Gastroesophageal sphincter (tissue), 3 donors: ENCODE measurements around the gene ALK.

ENCODE experiments used
- EP300 ChIP-seq: sonication (generic); formaldehyde crosslinking; IDR thresholded peaks from one replicate; pipeline ENCODE4 v1.6.1; 2017; ENCODE audit warnings: antibody characterized with exemption, mild to moderate bottlenecking
- POLR2AphosphoS5 ChIP-seq: sonication (generic); formaldehyde crosslinking; IDR thresholded peaks from one replicate; pipeline ENCODE4 v1.6.1; 2017; ENCODE audit warnings: antibody characterized with exemption
- TF ChIP-seq, protein P1 (sequence below), 4 experiments: fragments of 200-600 bp in 2 of 4; fragments of 450-650 bp in 2 of 4; sonication (generic) in 1 of 4; IDR thresholded peaks; one replicate each; pipeline ENCODE4 v1.5.1; 2017 to 2019; ENCODE audit warnings: antibody characterized with exemption in 4 of 4, mild to moderate bottlenecking in 2 of 4, moderate library complexity in 2 of 4

DNA sequence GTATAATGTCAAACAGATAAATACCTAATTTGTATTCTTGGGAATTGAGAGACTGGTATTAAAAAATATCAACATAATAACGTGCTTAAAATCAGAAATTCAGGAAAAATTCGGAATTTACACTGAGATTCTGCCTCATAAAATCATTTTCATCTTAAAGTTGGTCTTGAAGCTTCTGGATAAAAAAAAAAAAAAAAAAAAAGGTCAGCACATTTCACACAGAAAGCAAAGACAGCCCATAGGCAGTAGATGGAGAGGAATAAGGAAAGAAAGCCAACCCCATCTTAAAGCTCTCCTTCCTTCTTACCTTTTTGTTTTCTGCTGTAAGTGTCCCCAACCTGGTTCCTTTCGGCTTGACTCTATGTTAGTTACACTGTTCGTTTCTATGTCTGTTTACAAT lies 41.5 kb upstream of the ALK start:
- TF ChIP-seq, protein P1, sequence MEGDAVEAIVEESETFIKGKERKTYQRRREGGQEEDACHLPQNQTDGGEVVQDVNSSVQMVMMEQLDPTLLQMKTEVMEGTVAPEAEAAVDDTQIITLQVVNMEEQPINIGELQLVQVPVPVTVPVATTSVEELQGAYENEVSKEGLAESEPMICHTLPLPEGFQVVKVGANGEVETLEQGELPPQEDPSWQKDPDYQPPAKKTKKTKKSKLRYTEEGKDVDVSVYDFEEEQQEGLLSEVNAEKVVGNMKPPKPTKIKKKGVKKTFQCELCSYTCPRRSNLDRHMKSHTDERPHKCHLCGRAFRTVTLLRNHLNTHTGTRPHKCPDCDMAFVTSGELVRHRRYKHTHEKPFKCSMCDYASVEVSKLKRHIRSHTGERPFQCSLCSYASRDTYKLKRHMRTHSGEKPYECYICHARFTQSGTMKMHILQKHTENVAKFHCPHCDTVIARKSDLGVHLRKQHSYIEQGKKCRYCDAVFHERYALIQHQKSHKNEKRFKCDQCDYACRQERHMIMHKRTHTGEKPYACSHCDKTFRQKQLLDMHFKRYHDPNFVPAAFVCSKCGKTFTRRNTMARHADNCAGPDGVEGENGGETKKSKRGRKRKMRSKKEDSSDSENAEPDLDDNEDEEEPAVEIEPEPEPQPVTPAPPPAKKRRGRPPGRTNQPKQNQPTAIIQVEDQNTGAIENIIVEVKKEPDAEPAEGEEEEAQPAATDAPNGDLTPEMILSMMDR (IDR thresholded peaks at IDR 0.05), result no peak
- TF ChIP-seq POLR2AphosphoS5 (no peak), EP300 (no peak)
